K562 (cell line): Measurements from ENCODE around the gene NUP35. TPM values are rescaled to one million over a fixed set of nuclear protein-coding genes. Genes with fewer than 3 reads are reported as not detected.
A peak's percentile ranks its signal among the peaks of the same experiment; 100 is the strongest.

ENCODE experiments used
- CREM ChIP-seq: IDR thresholded peaks from 2 replicates; pipeline ENCODE4 v1.6.1; 2014; ENCODE audit warnings: antibody characterized with exemption, low read depth
- HCFC1 ChIP-seq: IDR thresholded peaks from 2 replicates; pipeline ENCODE4 v1.6.1; 2012; ENCODE audit warnings: low read depth, low read length, improper control_type of control experiment
- HDAC1 ChIP-seq, 2 experiments: fragments of 450-650 bp; IDR thresholded peaks; 2 replicates each; pipeline ENCODE4 v1.6.1; 2016 to 2017; ENCODE audit warnings: inconsistent platforms in 1 of 2, mild to moderate bottlenecking in 1 of 2, moderate library complexity in 1 of 2
- MIER1 ChIP-seq: fragments of 450-650 bp; IDR thresholded peaks from 2 replicates; pipeline ENCODE4 v1.6.1; 2016; ENCODE audit warnings: antibody characterized with exemption, mild to moderate bottlenecking, low read depth
- MTA1 ChIP-seq: fragments of 450-650 bp; IDR thresholded peaks from 2 replicates; pipeline ENCODE4 v1.6.1; 2017; ENCODE audit warnings: borderline replicate concordance
- MXI1 ChIP-seq: IDR thresholded peaks from 2 replicates; pipeline ENCODE4 v1.6.1; 2011; ENCODE audit warnings: low read depth, mild to moderate bottlenecking, improper control_type of control experiment, low read length
- SIN3B ChIP-seq: fragments of 450-650 bp; IDR thresholded peaks from 2 replicates; pipeline ENCODE4 v1.6.1; 2017; ENCODE audit warnings: low read depth, mild to moderate bottlenecking, moderate library complexity
- WHSC1 ChIP-seq: IDR thresholded peaks from one replicate; pipeline ENCODE4 v1.6.1; 2012; ENCODE audit warnings: low read length, control low read depth, inconsistent platforms
- ZNF197 ChIP-seq: fragments of 200-800 bp; sonication (Bioruptor generic); IDR thresholded peaks from 2 replicates; pipeline ENCODE4 v1.6.1; 2016; ENCODE audit warnings: low read depth, missing genetic modification characterization, missing compliant biosample characterization
- ZNF586 ChIP-seq: fragments of 450-650 bp; formaldehyde crosslinking; conservative IDR thresholded peaks from 2 replicates; pipeline ENCODE4 v1.4.0; 2020; ENCODE audit warnings: mild to moderate bottlenecking, moderate library complexity
- polyA plus RNA-seq, 8 experiments: library from polyadenylated mRNA; depleted of rRNA in 4 of 8; stranded (reverse) in 5 of 8; unstranded in 3 of 8; fragments of >200 nt; fragmentation: Nextera tagmentation in 2 of 8; fragmentation: Illumina TruSeq in 1 of 8; extraction: Ambion mirVana in 2 of 8; extraction: Trizol in 1 of 8; gene quantifications; 2 replicates each; pipeline versions ENCODE4 v1.2.1 to v1.2.3, GENCODE V29; 2011 to 2014; ENCODE audit warnings: inconsistent platforms in 1 of 8, missing spikeins in 1 of 8
- total RNA-seq, 7 experiments: library from RNA; depleted of rRNA in 6 of 7; stranded (reverse); fragments of >200 nt in 6 of 7; fragmentation: Illumina TruSeq in 2 of 7; extraction: Trizol in 2 of 7; gene quantifications; 2 replicates each; pipeline versions ENCODE4 v1.2.1 to v1.2.3, GENCODE V29; 2011 to 2021; ENCODE audit warnings: low replicate concordance in 1 of 7
- TF ChIP-seq, protein P1 (sequence below): sonication (generic); formaldehyde crosslinking; IDR thresholded peaks from 2 replicates; pipeline ENCODE4 v1.8.1; 2023; ENCODE audit warnings: mild to moderate bottlenecking, missing genetic modification reagents, moderate library complexity
- TF ChIP-seq, protein P2 (sequence below): fragments of 450-650 bp; IDR thresholded peaks from 2 replicates; pipeline ENCODE4 v1.6.1; 2016; ENCODE audit warnings: low read depth
- TF ChIP-seq, protein P3 (sequence below): fragments of 450-650 bp; conservative IDR thresholded peaks from 2 replicates; pipeline ENCODE4 v1.6.1; 2016; ENCODE audit warnings: missing genetic modification characterization, low read depth, mild to moderate bottlenecking, control low read depth, missing compliant biosample characterization
- TF ChIP-seq, protein P4 (sequence below): fragments of 450-650 bp; IDR thresholded peaks from 2 replicates; pipeline ENCODE4 v1.7.1; 2018; ENCODE audit warnings: mild to moderate bottlenecking, low read depth; ENCODE audit not compliant: partially characterized antibody

Gene NUP35
- total and polyA plus RNA-seq, 9 of the 15 experiments (the other 6 are each of a cell fraction or from before 2014, with no cell fraction given) = 24.5 to 78.2 (median 51.1) TPM

DNA sequence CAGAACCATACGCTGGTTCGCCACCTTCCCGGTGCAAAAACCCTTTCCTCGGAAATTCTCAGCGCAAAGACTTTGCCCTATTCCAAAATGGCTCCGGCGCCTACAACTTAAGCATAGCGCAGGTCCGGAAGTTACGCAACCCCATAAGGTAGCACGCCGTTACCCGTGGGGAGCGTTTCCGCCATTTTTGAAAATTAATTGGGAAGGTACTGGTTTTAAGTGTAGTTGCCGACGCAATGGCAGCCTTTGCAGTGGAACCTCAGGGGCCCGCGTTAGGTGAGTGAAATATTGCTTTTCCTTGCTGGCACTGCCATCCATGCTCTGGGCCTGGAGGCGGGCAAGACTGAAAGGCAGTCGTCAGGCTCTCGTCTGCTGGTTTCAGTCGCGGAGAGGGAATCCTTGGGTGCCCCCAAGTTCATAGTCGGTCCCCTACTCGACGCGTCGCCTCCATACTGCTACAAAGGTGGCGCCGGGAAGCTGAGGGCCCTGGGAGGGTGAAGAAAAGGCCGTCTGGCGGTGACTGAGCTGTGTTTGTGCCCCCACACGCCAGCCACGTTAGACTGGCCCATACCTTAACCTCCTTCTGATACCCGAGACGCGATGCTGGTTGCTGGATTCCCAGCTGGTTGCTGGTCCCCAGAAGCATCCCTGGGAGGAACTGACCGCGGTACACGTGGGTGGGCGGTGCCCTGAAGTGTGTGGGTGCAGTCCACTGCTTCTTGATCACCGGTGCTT is at the start of gene NUP35 (continued):
- TF ChIP-seq, protein P1, sequence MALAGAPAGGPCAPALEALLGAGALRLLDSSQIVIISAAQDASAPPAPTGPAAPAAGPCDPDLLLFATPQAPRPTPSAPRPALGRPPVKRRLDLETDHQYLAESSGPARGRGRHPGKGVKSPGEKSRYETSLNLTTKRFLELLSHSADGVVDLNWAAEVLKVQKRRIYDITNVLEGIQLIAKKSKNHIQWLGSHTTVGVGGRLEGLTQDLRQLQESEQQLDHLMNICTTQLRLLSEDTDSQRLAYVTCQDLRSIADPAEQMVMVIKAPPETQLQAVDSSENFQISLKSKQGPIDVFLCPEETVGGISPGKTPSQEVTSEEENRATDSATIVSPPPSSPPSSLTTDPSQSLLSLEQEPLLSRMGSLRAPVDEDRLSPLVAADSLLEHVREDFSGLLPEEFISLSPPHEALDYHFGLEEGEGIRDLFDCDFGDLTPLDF = peak; percentile 63; the same call in 1 of the 2 replicates
- TF ChIP-seq ZNF586 (CRISPR knock-in tag) = no peak
- TF ChIP-seq WHSC1 = no peak
- peak; percentile 90 for TF ChIP-seq HCFC1
- TF ChIP-seq SIN3B = peak; percentile 69
- no peak; the same call in 1 of the 2 replicates for TF ChIP-seq MIER1
- no peak for TF ChIP-seq ZNF197 (CRISPR knock-in tag)
- peak in 1 of 2 experiments; percentile 99; a peak in 3 of 4 replicates for TF ChIP-seq HDAC1 (IDR thresholded peaks at IDR 0.05)
- TF ChIP-seq, protein P2, sequence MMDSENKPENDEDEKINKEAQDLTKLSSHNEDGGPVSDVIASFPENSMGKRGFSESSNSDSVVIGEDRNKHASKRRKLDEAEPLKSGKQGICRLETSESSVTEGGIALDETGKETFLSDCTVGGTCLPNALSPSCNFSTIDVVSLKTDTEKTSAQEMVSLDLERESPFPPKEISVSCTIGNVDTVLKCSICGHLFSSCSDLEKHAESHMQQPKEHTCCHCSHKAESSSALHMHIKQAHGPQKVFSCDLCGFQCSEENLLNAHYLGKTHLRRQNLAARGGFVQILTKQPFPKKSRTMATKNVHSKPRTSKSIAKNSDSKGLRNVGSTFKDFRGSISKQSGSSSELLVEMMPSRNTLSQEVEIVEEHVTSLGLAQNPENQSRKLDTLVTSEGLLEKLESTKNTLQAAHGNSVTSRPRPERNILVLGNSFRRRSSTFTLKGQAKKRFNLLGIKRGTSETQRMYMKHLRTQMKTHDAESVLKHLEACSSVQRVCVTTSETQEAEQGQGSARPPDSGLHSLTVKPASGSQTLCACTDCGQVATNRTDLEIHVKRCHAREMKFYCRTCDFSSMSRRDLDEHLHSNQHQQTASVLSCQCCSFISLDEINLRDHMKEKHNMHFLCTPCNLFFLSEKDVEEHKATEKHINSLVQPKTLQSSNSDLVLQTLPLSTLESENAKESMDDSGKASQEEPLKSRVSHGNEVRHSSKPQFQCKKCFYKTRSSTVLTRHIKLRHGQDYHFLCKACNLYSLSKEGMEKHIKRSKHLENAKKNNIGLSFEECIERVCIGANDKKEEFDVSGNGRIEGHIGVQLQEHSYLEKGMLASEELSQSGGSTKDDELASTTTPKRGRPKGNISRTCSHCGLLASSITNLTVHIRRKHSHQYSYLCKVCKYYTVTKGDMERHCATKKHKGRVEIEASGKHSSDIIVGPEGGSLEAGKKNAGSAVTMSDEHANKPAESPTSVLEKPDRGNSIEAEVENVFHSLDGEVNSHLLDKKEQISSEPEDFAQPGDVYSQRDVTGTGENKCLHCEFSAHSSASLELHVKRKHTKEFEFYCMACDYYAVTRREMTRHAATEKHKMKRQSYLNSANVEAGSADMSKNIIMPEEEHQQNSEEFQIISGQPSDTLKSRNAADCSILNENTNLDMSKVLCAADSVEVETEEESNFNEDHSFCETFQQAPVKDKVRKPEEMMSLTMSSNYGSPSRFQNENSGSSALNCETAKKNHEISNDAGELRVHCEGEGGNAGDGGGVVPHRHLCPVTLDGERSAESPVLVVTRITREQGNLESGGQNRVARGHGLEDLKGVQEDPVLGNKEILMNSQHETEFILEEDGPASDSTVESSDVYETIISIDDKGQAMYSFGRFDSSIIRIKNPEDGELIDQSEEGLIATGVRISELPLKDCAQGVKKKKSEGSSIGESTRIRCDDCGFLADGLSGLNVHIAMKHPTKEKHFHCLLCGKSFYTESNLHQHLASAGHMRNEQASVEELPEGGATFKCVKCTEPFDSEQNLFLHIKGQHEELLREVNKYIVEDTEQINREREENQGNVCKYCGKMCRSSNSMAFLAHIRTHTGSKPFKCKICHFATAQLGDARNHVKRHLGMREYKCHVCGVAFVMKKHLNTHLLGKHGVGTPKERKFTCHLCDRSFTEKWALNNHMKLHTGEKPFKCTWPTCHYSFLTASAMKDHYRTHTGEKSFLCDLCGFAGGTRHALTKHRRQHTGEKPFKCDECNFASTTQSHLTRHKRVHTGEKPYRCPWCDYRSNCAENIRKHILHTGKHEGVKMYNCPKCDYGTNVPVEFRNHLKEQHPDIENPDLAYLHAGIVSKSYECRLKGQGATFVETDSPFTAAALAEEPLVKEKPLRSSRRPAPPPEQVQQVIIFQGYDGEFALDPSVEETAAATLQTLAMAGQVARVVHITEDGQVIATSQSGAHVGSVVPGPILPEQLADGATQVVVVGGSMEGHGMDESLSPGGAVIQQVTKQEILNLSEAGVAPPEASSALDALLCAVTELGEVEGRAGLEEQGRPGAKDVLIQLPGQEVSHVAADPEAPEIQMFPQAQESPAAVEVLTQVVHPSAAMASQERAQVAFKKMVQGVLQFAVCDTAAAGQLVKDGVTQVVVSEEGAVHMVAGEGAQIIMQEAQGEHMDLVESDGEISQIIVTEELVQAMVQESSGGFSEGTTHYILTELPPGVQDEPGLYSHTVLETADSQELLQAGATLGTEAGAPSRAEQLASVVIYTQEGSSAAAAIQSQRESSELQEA = no peak
- TF ChIP-seq, protein P3, sequence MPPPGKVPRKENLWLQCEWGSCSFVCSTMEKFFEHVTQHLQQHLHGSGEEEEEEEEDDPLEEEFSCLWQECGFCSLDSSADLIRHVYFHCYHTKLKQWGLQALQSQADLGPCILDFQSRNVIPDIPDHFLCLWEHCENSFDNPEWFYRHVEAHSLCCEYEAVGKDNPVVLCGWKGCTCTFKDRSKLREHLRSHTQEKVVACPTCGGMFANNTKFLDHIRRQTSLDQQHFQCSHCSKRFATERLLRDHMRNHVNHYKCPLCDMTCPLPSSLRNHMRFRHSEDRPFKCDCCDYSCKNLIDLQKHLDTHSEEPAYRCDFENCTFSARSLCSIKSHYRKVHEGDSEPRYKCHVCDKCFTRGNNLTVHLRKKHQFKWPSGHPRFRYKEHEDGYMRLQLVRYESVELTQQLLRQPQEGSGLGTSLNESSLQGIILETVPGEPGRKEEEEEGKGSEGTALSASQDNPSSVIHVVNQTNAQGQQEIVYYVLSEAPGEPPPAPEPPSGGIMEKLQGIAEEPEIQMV (tag) = no peak
- TF ChIP-seq CREM = peak; percentile 92
- peak; percentile 99 for TF ChIP-seq MXI1
- TF ChIP-seq, protein P4, sequence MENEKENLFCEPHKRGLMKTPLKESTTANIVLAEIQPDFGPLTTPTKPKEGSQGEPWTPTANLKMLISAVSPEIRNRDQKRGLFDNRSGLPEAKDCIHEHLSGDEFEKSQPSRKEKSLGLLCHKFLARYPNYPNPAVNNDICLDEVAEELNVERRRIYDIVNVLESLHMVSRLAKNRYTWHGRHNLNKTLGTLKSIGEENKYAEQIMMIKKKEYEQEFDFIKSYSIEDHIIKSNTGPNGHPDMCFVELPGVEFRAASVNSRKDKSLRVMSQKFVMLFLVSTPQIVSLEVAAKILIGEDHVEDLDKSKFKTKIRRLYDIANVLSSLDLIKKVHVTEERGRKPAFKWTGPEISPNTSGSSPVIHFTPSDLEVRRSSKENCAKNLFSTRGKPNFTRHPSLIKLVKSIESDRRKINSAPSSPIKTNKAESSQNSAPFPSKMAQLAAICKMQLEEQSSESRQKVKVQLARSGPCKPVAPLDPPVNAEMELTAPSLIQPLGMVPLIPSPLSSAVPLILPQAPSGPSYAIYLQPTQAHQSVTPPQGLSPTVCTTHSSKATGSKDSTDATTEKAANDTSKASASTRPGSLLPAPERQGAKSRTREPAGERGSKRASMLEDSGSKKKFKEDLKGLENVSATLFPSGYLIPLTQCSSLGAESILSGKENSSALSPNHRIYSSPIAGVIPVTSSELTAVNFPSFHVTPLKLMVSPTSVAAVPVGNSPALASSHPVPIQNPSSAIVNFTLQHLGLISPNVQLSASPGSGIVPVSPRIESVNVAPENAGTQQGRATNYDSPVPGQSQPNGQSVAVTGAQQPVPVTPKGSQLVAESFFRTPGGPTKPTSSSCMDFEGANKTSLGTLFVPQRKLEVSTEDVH = peak; percentile 55
- no peak for TF ChIP-seq MTA1
